DMS79 (cell line): ENCODE data around the gene TRPM1.

Experiments
- DNase-seq: peaks from one replicate; lab custom pipeline; 2025; lab: John Stamatoyannopoulos, UW

Gene TRPM1

DNA sequence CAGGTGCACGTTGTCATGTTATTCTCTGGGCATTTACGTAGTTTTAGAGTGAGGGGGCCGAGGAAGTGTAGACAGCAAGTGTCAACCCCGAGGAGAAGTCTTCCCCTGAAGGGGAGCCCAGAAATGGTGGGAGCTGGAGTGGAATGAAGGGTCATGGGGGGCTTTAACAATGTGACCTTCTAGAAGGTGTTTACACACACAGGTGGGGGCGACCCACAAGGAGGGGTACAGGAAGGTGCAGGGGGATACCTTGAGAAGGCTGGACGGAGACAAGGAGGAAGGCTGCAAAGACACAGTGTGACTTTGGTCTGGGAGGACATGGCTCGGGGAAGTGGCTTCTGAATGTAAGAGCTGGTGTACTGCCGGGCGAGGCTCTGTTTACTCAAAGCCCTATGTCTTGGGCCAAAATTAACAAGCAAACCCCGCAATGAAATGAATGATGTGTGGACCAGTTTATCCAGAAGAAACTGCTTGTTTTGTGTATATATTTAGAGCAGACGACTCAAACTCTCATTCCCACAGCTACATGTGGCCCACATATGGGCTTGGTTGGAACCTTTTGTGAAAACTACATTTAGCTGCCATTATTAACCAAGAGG, 18.7 kb downstream of the TRPM1 start:
- DNase-seq: no peak

- no peak for DNase-seq
These were observed 19.8 kb downstream of the TRPM1 start for GRCh38 chr15:31081588-31082250.

GRCh38 chr15:31081056-31081455, 20.5 kb downstream of the TRPM1 start:
- no peak for DNase-seq

- DNase-seq: no peak
These were observed 20.9 kb downstream of the TRPM1 start for GRCh38 chr15:31080591-31081014.

GRCh38 chr15:31079519-31079918, 22.0 kb downstream of the TRPM1 start:
- no peak for DNase-seq

DNA sequence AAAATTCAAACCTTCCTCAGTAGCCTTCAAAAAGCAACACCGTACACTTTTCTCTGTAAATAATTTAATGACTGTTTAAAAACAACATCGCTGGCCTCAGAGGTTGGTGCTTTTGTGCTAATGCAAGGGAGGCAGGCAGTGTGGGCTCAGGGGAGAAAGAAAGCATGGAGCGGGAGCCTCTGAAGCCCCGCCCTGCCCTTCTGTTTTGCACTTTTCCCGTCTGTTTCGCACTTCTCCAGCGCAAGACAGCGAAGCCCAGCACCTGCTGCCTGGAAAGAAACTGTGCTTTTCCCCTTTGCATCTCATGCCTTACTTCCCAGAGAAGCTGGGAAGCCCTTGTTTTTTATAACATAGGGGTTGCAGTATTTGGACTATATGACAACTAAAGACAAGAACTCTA, 23.1 kb downstream of the TRPM1 start:
- no peak for DNase-seq

DNA sequence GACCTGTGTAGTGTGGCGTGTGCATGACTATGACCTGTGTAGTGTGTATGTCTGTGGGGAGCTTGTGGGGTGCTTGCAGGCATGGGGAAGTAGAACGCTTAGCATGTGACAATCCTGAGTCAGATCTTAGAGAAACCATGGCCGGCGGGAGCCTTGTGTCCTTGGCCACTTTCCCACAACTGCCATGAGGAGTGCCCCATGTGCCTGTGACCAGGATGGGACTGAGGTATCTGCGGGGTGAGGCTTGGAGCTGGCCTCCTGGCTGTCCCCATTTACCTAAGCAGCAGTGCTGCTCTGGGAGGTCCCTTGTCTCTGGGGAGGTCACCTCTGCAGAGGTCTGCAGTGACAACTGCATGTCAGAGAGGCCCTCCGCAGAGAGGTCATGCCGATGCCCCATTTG, 23.6 kb downstream of the TRPM1 start:
- DNase-seq: no peak

GRCh38 chr15:31077181-31077580, 24.3 kb downstream of the TRPM1 start:
- no peak for DNase-seq

- DNase-seq: no peak
These were observed 27.2 kb downstream of the TRPM1 start for GRCh38 chr15:31074321-31074720.

GRCh38 chr15:31070867-31071266, 30.7 kb downstream of the TRPM1 start:
- DNase-seq: no peak

DNA sequence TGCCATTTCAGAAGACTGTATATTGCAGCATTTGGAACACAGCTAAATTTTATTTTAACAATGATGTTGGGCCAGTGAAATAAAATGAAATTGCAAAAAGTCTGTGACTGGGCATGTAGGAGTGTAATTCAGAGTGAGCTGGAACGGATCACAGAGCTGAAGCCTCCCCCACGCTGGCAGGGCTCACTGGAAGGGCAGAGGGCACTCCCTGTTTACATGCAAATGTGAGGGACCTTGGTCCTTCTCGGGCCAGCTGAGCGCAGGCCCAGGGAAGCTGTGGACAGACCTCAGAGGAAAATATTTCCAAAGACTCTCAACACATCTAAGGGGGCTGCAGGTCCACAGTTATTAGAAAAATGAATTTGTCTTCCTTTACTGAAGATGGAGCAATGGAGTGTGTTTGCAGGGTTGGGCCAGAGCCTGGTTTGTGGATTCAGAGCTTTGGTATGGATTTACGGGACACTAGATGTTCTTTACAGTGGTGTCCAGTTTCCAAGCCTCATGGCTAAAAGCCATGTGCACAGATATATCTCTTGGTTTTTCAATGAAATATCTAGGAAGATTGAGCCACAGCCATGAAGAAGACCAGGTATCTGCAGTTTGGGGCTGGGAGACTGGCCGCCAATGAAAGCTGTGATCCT, 32.0 kb downstream of the TRPM1 start:
- DNase-seq: no peak

DNA sequence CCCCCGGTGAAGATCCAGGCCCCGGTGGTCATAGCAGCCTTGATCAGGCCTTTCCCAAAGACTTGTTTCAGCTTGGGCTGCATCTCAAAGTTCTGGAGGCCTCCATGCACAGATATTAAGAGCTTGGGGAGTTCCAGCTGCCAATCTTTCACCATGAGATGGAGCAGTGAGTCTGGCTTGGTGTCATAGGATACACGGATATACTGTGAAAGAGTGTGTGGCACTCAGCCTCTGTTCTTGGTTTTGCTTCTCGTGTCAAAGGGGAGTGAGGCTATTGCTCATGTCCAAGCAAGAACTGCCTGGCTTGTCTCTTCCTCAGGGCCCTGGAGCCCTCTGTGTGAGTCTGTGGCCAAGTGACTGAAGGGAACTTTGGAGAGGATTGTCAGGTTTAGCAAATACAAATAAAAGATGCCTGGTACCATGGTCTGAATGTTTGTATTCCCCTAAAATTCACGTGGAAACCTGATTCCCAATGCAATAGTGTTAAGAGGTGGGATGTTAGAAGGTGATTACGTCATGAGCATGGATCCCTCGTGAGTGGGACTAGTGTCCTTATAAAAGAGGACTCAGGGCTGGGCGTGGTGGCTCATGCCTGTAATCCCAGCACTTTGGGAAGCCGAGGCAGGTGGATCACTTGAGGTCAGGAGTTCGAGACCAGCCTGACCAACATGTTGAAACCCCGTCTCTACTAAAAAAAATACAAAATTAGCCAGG, 33.5 kb downstream of the TRPM1 start:
- DNase-seq: no peak

- DNase-seq: no peak
These were observed 35.7 kb downstream of the TRPM1 start for GRCh38 chr15:31065824-31066223.

GRCh38 chr15:31062911-31063310, 38.6 kb downstream of the TRPM1 start:
- DNase-seq: no peak

GRCh38 chr15:31062310-31062847, 39.1 kb downstream of the TRPM1 start:
- no peak for DNase-seq

DNA sequence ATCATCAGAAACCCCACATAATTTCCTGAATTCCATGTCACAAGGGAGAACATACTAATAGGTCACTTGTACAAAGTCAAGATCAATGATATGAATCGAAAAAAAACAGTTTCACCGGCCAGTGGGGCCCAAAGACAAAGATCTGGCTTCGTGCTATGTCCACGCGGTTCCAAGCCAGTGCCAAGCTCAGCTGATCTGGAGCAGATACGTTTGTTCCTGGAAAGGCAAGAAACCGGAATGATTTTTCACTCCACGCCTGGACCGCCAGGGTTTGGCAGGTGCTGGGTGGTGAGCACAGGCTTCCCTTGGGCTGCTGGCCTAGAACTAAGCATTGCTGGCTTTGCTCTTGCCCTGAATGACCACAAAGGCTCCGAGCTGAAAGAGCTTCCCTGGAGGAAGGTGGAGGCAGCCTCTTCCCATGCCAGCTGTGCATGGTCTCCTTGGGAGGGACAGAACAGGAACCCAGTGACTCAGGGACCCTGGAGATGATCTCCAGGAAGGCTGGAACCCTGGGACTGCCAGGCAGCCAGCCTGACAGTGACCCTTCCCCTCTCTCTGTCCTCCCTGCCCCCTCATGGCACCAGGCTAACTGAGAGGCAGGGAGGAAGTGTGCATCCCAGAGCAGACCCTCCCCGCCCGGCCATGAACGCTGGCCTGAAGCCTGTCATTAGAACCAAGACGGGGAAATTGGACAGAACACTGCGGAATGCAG, 40.9 kb downstream of the TRPM1 start:
- DNase-seq: no peak

- DNase-seq: no peak
These were observed 43.1 kb downstream of the TRPM1 start for GRCh38 chr15:31058236-31058962.

- DNase-seq: no peak
These were observed 49.9 kb downstream of the TRPM1 start for GRCh38 chr15:31051496-31052080.

GRCh38 chr15:31050953-31051352, 50.6 kb downstream of the TRPM1 start:
- no peak for DNase-seq

GRCh38 chr15:31049682-31050615, 51.6 kb downstream of the TRPM1 start:
- DNase-seq: no peak
